ENCODE results near the gene TMPRSS2. TPM values are rescaled to one million over a fixed set of nuclear protein-coding genes. Genes with fewer than 3 reads are reported as not detected.

Gene TMPRSS2
- total and polyA plus RNA-seq, 2 donors (not counting 3 experiments of a cell fraction or from before 2014, with no cell fraction given): not detected

DNA sequence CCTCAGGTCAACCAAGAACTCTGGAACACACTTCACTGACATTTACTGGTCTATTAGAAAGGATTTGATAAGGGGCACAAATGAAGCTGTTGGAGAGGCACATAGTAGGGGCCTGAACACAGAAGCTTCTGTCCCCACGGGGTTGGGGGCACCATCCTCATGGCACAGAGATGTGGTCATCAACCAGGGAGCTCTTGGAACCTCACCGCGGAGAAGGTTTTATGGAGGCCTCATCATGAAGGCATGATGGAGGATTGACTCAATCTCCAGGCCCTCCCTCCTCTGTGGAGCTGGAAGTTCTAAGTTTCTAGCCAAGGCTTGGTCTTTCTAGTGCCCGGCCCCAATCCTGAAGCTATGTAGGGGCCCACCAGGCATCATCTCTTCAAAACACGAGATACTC is 58.3 kb downstream of the TMPRSS2 start:
- Histone ChIP-seq H3K27ac (ENCODE audit: insufficient read depth, low read depth, low read length) (no peak overlapping the region), H4K20me1 (replicated peaks; ENCODE audit: control insufficient read depth, extremely low read depth, insufficient read depth, low read length) (no peaks in the 10 kb centered on the region), H3K27me3 (ENCODE audit: control insufficient read depth in 2 of 2, insufficient read depth in 2 of 2, low read length in 2 of 2) (no peaks in the 10 kb centered on the region), H3K9me1 (replicated peaks; ENCODE audit: control insufficient read depth, extremely low read depth, insufficient read depth, low read length) (no peaks in the 10 kb centered on the region), H3K4me1 (ENCODE audit: control insufficient read depth, extremely low read depth, insufficient read depth, low read length) (no peaks in the 10 kb centered on the region), H3K9me3 (replicated peaks; ENCODE audit: control insufficient read depth, insufficient read depth, low read length) (no peaks in the 10 kb centered on the region), H3K79me2 (ENCODE audit: control insufficient read depth, insufficient read depth, low read length) (no peaks in the 10 kb centered on the region), H3K36me3 (ENCODE audit: control insufficient read depth in 2 of 2, extremely low read depth in 1 of 2, insufficient read depth in 2 of 2, low read length in 2 of 2) (no peaks in the 10 kb centered on the region), H3K4me3 (replicated peaks in 1 of 3; ENCODE audit: insufficient read depth in 1 of 3, low read depth in 1 of 3, low read length in 3 of 3) (no peak overlapping the region), H3K4me2 (ENCODE audit: insufficient read depth, low read length) (no peak overlapping the region), H2AFZ (ENCODE audit: low read depth, low read length) (no peak overlapping the region), H3K9ac (replicated peaks; ENCODE audit: extremely low read depth, insufficient read depth, low read length) (no peak overlapping the region)
- FAIRE-seq: no peak
- TF ChIP-seq, protein P1, sequence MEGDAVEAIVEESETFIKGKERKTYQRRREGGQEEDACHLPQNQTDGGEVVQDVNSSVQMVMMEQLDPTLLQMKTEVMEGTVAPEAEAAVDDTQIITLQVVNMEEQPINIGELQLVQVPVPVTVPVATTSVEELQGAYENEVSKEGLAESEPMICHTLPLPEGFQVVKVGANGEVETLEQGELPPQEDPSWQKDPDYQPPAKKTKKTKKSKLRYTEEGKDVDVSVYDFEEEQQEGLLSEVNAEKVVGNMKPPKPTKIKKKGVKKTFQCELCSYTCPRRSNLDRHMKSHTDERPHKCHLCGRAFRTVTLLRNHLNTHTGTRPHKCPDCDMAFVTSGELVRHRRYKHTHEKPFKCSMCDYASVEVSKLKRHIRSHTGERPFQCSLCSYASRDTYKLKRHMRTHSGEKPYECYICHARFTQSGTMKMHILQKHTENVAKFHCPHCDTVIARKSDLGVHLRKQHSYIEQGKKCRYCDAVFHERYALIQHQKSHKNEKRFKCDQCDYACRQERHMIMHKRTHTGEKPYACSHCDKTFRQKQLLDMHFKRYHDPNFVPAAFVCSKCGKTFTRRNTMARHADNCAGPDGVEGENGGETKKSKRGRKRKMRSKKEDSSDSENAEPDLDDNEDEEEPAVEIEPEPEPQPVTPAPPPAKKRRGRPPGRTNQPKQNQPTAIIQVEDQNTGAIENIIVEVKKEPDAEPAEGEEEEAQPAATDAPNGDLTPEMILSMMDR (IDR thresholded peaks at IDR 0.05; ENCODE audit: extremely low read depth in 1 of 2, insufficient read depth in 1 of 2, low read depth in 1 of 2, low read length in 2 of 2): no peak
- TF ChIP-seq MYC (IDR thresholded peaks at IDR 0.05; ENCODE audit: low read depth, low read length) (no peak), POLR2A (IDR thresholded peaks at IDR 0.05; ENCODE audit: low read depth, low read length) (no peak), POLR2AphosphoS5 (IDR thresholded peaks at IDR 0.05; ENCODE audit: insufficient read depth, low read depth, low read length) (no peak), FOS (IDR thresholded peaks at IDR 0.05; ENCODE audit: borderline replicate concordance, insufficient read depth, low read length) (no peak), JUN (IDR thresholded peaks at IDR 0.05; ENCODE audit: borderline replicate concordance, insufficient read depth, insufficient read length, low read depth) (no peak), GATA2 (IDR thresholded peaks at IDR 0.05; ENCODE audit: insufficient read depth, insufficient read length, low read depth, low read length) (no peak), EZH2 (IDR thresholded peaks at IDR 0.05; ENCODE audit: borderline replicate concordance, low read depth, low read length, severe bottlenecking) (no peak)
- TF ChIP-seq, protein P2, sequence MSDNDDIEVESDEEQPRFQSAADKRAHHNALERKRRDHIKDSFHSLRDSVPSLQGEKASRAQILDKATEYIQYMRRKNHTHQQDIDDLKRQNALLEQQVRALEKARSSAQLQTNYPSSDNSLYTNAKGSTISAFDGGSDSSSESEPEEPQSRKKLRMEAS (IDR thresholded peaks at IDR 0.05; ENCODE audit: insufficient read depth, insufficient read length): no peak
- DNase-seq (ENCODE audit: low read depth, low spot score): no peak
- no TSS peak for BruUV-seq (replicated peaks)
- intact Hi-C loops (cut with micrococcal nuclease): no loop called here
- ChIA-PET POLR2A (no interaction called here), CTCF (interaction anchor here (1.8 kb wide), 1 partner anchor 11 kb away, joined by 5 read pairs; no protein-coding TSS in a partner anchor)
- dilution Hi-C loops (cut with MboI; ENCODE audit: extremely low pct_ligation_motif_present, low sequenced_read_pairs): no loop called here

All from endothelial cell of umbilical vein (primary cell).